DMS114 treated with DMSO at 0.1 percent for 48 hours (cell line): Measurements from ENCODE around the gene CLCNKB.
"Not testable (repeated sequence)": the region's sequence is repeated elsewhere in the genome, so short reads cannot be mapped to it uniquely, and the experiment has no call there.

Experiments used
- DNase-seq: peaks from one replicate; lab custom pipeline; 2025; ENCODE audit not compliant: unreplicated experiment; lab: John Stamatoyannopoulos, UW

The CLCNKB gene

GRCh38 chr1:16014509-16015482 lies 28.8 kb upstream of the CLCNKB start:
- DNase-seq, result no peak

- no peak for DNase-seq
Measured at GRCh38 chr1:16015491-16015890, 28.1 kb upstream of the CLCNKB start.

GRCh38 chr1:16015960-16016901 lies 27.4 kb upstream of the CLCNKB start:
- no peak for DNase-seq

- DNase-seq, result no peak
Measured at GRCh38 chr1:16017076-16017460, 26.5 kb upstream of the CLCNKB start.

- no peak for DNase-seq
Measured at GRCh38 chr1:16017461-16018303, 25.9 kb upstream of the CLCNKB start, which contains the start of gene HSPB7. TSS of gene HSPB7 (minus strand) at chr1:16018043. CDS start at chr1:16017963, 80 bp downstream.

GRCh38 chr1:16018308-16018707 lies 25.3 kb upstream of the CLCNKB start:
- no peak for DNase-seq

GRCh38 chr1:16018749-16019643 lies 24.6 kb upstream of the CLCNKB start:
- no peak for DNase-seq

GRCh38 chr1:16019644-16020277 lies 23.8 kb upstream of the CLCNKB start:
- DNase-seq, result no peak

- DNase-seq, result no peak
Measured at GRCh38 chr1:16020325-16020724, 23.3 kb upstream of the CLCNKB start.

GRCh38 chr1:16020878-16021277 lies 22.7 kb upstream of the CLCNKB start:
- DNase-seq, result not testable (repeated sequence)

GRCh38 chr1:16021681-16022080 lies 21.9 kb upstream of the CLCNKB start, which contains the start of gene CLCNKA:
TSS of gene CLCNKA (plus strand) at chr1:16022036. CDS start at chr1:16022620, 584 bp downstream.
- no peak for DNase-seq

GRCh38 chr1:16022393-16022792 lies 21.2 kb upstream of the CLCNKB start:
- DNase-seq, result no peak

- DNase-seq, result no peak
Measured at GRCh38 chr1:16023050-16023653, 20.4 kb upstream of the CLCNKB start.

- not testable (repeated sequence) for DNase-seq
Measured at GRCh38 chr1:16026302-16026701, 17.3 kb upstream of the CLCNKB start.

GRCh38 chr1:16026723-16027484 lies 16.7 kb upstream of the CLCNKB start:
- DNase-seq, result no peak

GRCh38 chr1:16028237-16029002 lies 15.2 kb upstream of the CLCNKB start:
- DNase-seq, result no peak

- DNase-seq, result not testable (repeated sequence)
Measured at GRCh38 chr1:16029003-16029268, 14.6 kb upstream of the CLCNKB start.
